Activated CD4-positive, alpha-beta T cell treated with anti-CD3 and anti-CD28 coated beads, Interleukin-2, amount 10 ng/mL, durations not matched to agents 24 days and 14 days (primary cell): ENCODE results near the gene HSPA8. TPM values are rescaled to one million over a fixed set of nuclear protein-coding genes. Genes with fewer than 3 reads are reported as not detected.

Experiments used
- DNase-seq: peaks from one replicate; pipeline ENCODE4 v3.0.0; 2022
- H3K27ac Mint-ChIP-seq: one replicate; pipeline ENCODE4 v1.8.0; 2022; ENCODE audit warnings: mild to moderate bottlenecking, mixed read lengths
- H3K27me3 Mint-ChIP-seq: one replicate; pipeline ENCODE4 v1.8.0; 2022; ENCODE audit warnings: mixed read lengths
- H3K36me3 Mint-ChIP-seq: one replicate; pipeline ENCODE4 v1.8.0; 2022; ENCODE audit warnings: low read depth, mild to moderate bottlenecking, mixed read lengths
- H3K4me1 Mint-ChIP-seq: one replicate; pipeline ENCODE4 v1.8.0; 2021; ENCODE audit warnings: mixed read lengths
- H3K4me3 Mint-ChIP-seq: one replicate; pipeline ENCODE4 v1.8.0; 2022; ENCODE audit warnings: mild to moderate bottlenecking, moderate library complexity, mixed read lengths
- H3K9me3 Mint-ChIP-seq: one replicate; pipeline ENCODE4 v1.8.0; 2021; ENCODE audit warnings: mixed read lengths
- intact Hi-C: fragments of 100-400 bp; cut with micrococcal nuclease; formaldehyde crosslinking; loops from one replicate; pipeline ENCODE4 v1.15.1; 2023
- total RNA-seq: library from RNA; stranded (reverse); gene quantifications from 2 replicates; pipeline ENCODE4 v1.2.3, GENCODE V29; 2022

Gene HSPA8
- total RNA-seq, 1 donor from 2014 or later: 4,739 TPM

GRCh38 chr11:123086305-123086704, 24.4 kb upstream of the HSPA8 start:
- Mint-ChIP-seq H3K9me3 (no peaks in the 10 kb centered on the region), H3K36me3 (peaks cover 9% of the 10 kb centered on the region), H3K4me1 (peaks cover 47% of the 10 kb centered on the region), H3K4me3 (peak overlapping the region; percentile 39), H3K27ac (peak overlapping the region; percentile 92), H3K27me3 (no peaks in the 10 kb centered on the region)
- peak; percentile 74 for DNase-seq
- intact Hi-C loops: loop anchor here (10.0 kb wide), 1 partner anchor 368 kb away; no protein-coding TSS in a partner anchor

- no peak overlapping the region for H3K4me3 Mint-ChIP-seq
- no peak for DNase-seq
- peaks cover 9% of the 10 kb centered on the region for H3K36me3 Mint-ChIP-seq
- no peaks in the 10 kb centered on the region for H3K27me3 Mint-ChIP-seq
- H3K27ac Mint-ChIP-seq: peak overlapping the region; percentile 92
- H3K4me1 Mint-ChIP-seq: peaks cover 47% of the 10 kb centered on the region
- no peaks in the 10 kb centered on the region for H3K9me3 Mint-ChIP-seq
- intact Hi-C loops: loop anchor here (10.0 kb wide), 1 partner anchor 369 kb away; no protein-coding TSS in a partner anchor
Observed at GRCh38 chr11:123085497-123085896, 23.6 kb upstream of the HSPA8 start.

- no peaks in the 10 kb centered on the region for H3K9me3 Mint-ChIP-seq
- intact Hi-C loops: loop anchor here (10.0 kb wide), 1 partner anchor 370 kb away; no protein-coding TSS in a partner anchor
- H3K27ac Mint-ChIP-seq: peak overlapping the region; percentile 45
- no peaks in the 10 kb centered on the region for H3K27me3 Mint-ChIP-seq
- no peak for DNase-seq
- no peak overlapping the region for H3K4me3 Mint-ChIP-seq
- H3K4me1 Mint-ChIP-seq: peaks cover 51% of the 10 kb centered on the region
- peaks cover 9% of the 10 kb centered on the region for H3K36me3 Mint-ChIP-seq
Observed at GRCh38 chr11:123084454-123084853, 22.5 kb upstream of the HSPA8 start.

DNA sequence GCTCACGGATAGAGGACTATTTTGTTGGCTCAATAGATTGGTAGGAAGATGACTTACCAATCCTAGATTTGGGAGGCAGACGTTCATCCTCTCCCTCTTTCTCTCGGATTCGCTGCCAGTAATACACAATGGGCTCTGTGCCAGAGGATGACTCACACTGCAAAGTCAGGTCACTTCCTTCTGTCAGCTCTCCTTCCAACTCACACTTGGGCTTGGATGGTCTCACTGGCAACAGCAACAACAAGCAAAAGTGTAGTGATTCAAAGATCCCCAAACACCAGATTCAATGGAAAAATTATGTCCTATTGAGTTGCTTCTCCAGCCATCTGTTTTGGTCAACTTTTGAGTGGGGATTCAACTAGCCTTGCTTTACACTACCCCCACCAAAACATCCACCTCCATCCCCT, 21.7 kb upstream of the HSPA8 start:
- H3K4me1 Mint-ChIP-seq: peaks cover 49% of the 10 kb centered on the region
- intact Hi-C loops: loop anchor here (1.0 to 10.0 kb wide), 3 partner anchors 13 to 371 kb away; partner anchors contain the start of gene HSPA8

DNA sequence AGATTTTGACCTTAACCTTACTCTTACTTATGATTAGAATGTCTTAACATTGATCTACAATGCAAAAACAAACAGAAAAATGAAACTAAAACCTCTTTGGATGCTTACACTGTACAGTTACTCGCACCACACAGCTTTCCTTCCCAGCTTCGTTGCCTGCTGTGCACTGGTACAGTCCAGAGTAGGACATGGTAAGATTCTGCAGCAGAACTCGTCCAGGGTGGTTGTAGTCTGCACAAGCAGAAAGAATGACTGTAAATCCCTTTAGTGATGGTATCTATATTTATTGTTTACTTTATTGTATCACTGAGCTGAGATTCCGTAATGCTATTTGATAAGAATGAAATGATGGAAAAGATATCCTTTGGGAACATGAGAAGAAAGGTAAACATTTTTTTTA, 21.0 kb upstream of the HSPA8 start:
- H3K27ac Mint-ChIP-seq: peak overlapping the region; percentile 85
- DNase-seq: peak; percentile 82
- H3K36me3 Mint-ChIP-seq: peaks cover 9% of the 10 kb centered on the region
- intact Hi-C loops: loop anchor here (1.0 to 10.0 kb wide), 3 partner anchors 13 to 372 kb away; partner anchors contain the start of gene HSPA8
- H3K9me3 Mint-ChIP-seq: no peaks in the 10 kb centered on the region
- H3K27me3 Mint-ChIP-seq: no peaks in the 10 kb centered on the region
- H3K4me3 Mint-ChIP-seq: peak overlapping the region; percentile 78
- H3K4me1 Mint-ChIP-seq: peaks cover 45% of the 10 kb centered on the region

More for the DNA sequence above, 21.7 kb upstream of the HSPA8 start:
- no peaks in the 10 kb centered on the region for H3K27me3 Mint-ChIP-seq
- peaks cover 9% of the 10 kb centered on the region for H3K36me3 Mint-ChIP-seq
- H3K4me3 Mint-ChIP-seq: peak overlapping the region; percentile 78
- peak overlapping the region; percentile 85 for H3K27ac Mint-ChIP-seq
- DNase-seq: peak; percentile 92
- no peaks in the 10 kb centered on the region for H3K9me3 Mint-ChIP-seq

DNA sequence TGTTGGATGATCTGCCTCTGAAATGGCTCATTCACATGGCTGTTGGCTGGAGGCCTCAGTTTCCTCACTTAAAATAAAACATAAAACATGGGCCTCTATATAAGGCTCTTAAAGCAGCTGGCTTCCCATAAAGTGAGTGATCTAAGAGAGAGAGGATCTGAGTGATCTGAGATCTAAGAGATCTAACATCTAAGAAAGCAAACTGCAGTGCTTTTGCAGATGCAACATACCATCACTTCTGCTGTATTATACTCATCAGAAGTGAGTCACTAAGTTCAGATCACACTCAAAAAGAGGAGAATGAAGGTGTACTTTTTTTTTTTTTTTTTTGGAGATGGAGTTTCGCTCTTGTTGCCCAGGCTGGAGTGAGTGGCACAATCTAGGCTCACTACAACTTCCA, 18.1 kb upstream of the HSPA8 start:
- Mint-ChIP-seq H3K36me3 (peaks cover 16% of the 10 kb centered on the region), H3K4me1 (peaks cover 32% of the 10 kb centered on the region), H3K27ac (no peak overlapping the region), H3K4me3 (no peak overlapping the region), H3K9me3 (no peaks in the 10 kb centered on the region), H3K27me3 (no peaks in the 10 kb centered on the region)
- no peak for DNase-seq
- intact Hi-C loops: loop anchor here (10.0 kb wide), 1 partner anchor 375 kb away; no protein-coding TSS in a partner anchor

DNA sequence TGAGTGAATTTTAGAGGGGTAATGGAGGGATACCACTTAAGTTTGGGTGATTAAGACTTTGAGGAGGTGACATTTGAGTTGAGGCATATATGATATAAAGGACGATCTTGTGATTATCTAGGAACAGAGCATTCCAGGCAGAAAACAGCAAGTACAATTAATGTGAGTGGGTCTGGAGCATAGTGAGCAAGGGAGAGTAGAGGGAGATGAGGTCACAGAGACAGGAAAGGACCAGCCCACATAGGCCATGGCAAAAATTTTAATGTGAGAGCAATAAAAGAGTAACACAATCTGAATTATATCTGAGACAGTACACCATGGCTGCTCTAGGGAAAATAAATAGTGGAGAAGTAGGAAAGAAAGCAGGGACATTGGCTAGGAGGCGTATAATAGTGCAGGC, 14.5 kb upstream of the HSPA8 start:
- H3K27ac Mint-ChIP-seq: no peak overlapping the region
- no peaks in the 10 kb centered on the region for H3K27me3 Mint-ChIP-seq
- H3K4me1 Mint-ChIP-seq: peaks cover 29% of the 10 kb centered on the region
- H3K9me3 Mint-ChIP-seq: no peaks in the 10 kb centered on the region
- intact Hi-C loops: no loop called here
- DNase-seq: no peak
- H3K36me3 Mint-ChIP-seq: peaks cover 10% of the 10 kb centered on the region
- H3K4me3 Mint-ChIP-seq: no peak overlapping the region

- Mint-ChIP-seq H3K4me1 (peaks cover 47% of the 10 kb centered on the region), H3K27ac (no peak overlapping the region), H3K4me3 (no peak overlapping the region), H3K9me3 (no peaks in the 10 kb centered on the region), H3K27me3 (no peaks in the 10 kb centered on the region), H3K36me3 (peaks cover 12% of the 10 kb centered on the region)
- no peak for DNase-seq
- intact Hi-C loops: no loop called here
Observed at GRCh38 chr11:123073343-123074057, 11.6 kb upstream of the HSPA8 start.

- no peak for DNase-seq
- H3K27me3 Mint-ChIP-seq: no peaks in the 10 kb centered on the region
- H3K4me3 Mint-ChIP-seq: no peak overlapping the region
- H3K36me3 Mint-ChIP-seq: peaks cover 12% of the 10 kb centered on the region
- H3K9me3 Mint-ChIP-seq: no peaks in the 10 kb centered on the region
- intact Hi-C loops: no loop called here
- peaks cover 51% of the 10 kb centered on the region for H3K4me1 Mint-ChIP-seq
- peak overlapping the region; percentile 21 for H3K27ac Mint-ChIP-seq
Observed at GRCh38 chr11:123072762-123073161, 10.8 kb upstream of the HSPA8 start.

- peaks cover 12% of the 10 kb centered on the region for H3K36me3 Mint-ChIP-seq
- H3K9me3 Mint-ChIP-seq: no peaks in the 10 kb centered on the region
- no peak for DNase-seq
- peak overlapping the region; percentile 21 for H3K27ac Mint-ChIP-seq
- H3K27me3 Mint-ChIP-seq: no peaks in the 10 kb centered on the region
- H3K4me1 Mint-ChIP-seq: peaks cover 51% of the 10 kb centered on the region
- no peak overlapping the region for H3K4me3 Mint-ChIP-seq
- intact Hi-C loops: no loop called here
Observed at GRCh38 chr11:123072332-123072761, 10.4 kb upstream of the HSPA8 start.

- peak; percentile 83 for DNase-seq
- Mint-ChIP-seq H3K36me3 (peaks cover 13% of the 10 kb centered on the region), H3K4me1 (peaks cover 54% of the 10 kb centered on the region), H3K4me3 (peak overlapping the region; percentile 90), H3K27ac (peak overlapping the region; percentile 99), H3K9me3 (no peaks in the 10 kb centered on the region), H3K27me3 (no peaks in the 10 kb centered on the region)
- intact Hi-C loops: loop anchor here (1.0 to 2.0 kb wide), 3 partner anchors 8 to 33 kb away; partner anchors contain the start of gene HSPA8
Observed at GRCh38 chr11:123069908-123070821, 8.2 kb upstream of the HSPA8 start.

DNA sequence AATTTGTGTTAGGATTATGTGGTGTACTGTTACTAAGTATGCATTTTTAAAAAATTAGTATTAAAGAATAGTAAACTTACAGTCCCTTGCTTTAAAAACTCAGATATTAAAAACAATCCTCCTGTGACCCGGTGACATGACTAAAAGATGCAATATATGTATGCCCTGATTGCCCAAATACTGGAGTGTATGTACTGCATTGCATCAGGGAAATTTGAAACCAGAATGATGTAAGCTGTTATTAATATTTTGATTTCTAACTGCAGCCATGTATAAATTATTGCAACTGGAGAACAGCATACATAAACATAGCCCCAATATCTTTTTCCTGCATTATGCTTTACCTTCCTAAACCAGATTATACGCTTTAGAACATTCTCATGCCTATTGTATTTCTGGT, 3.7 kb upstream of the HSPA8 start:
- intact Hi-C loops: no loop called here
- Mint-ChIP-seq H3K4me3 (peak overlapping the region; percentile 47), H3K27me3 (peaks cover 1% of the 10 kb centered on the region), H3K36me3 (peaks cover 29% of the 10 kb centered on the region), H3K4me1 (peaks cover 42% of the 10 kb centered on the region), H3K27ac (peak overlapping the region; percentile 80), H3K9me3 (peaks cover 7% of the 10 kb centered on the region)
- no peak for DNase-seq

- peaks cover 45% of the 10 kb centered on the region for H3K36me3 Mint-ChIP-seq
- peak overlapping the region; percentile 99 for H3K27ac Mint-ChIP-seq
- DNase-seq: peak; percentile 79
- intact Hi-C loops: loop anchor here (1.0 to 5.0 kb wide), 7 partner anchors 23 to 368 kb away; partner anchors contain the start of gene GRAMD1B
- H3K27me3 Mint-ChIP-seq: peaks cover 1% of the 10 kb centered on the region
- peak overlapping the region; percentile 100 for H3K4me3 Mint-ChIP-seq
- H3K4me1 Mint-ChIP-seq: peaks cover 39% of the 10 kb centered on the region
- peaks cover 7% of the 10 kb centered on the region for H3K9me3 Mint-ChIP-seq
Observed at GRCh38 chr11:123063826-123064657, 2.1 kb upstream of the HSPA8 start.
